Stimulated activated CD8-positive, alpha-beta memory T cell treated with anti-CD3 and anti-CD28 coated beads, Interleukin-12 subunit alpha, Interleukin-12 subunit beta, amount 100 ng/mL, for 4 hours (primary cell): ENCODE results near the gene BUB1.
"Not testable (repeated sequence)": the region's sequence is repeated elsewhere in the genome, so short reads cannot be mapped to it uniquely, and the experiment has no call there.

Experiments
- DNase-seq: peaks from one replicate; pipeline ENCODE4 v3.0.0-alpha.2; 2020; ENCODE audit warnings: low read depth

The BUB1 gene

GRCh38 chr2:110690083-110690965, 12.5 kb upstream of the BUB1 start:
- DNase-seq: no peak

- no peak for DNase-seq
These were observed 10.8 kb upstream of the BUB1 start for GRCh38 chr2:110688594-110689091.

GRCh38 chr2:110687775-110688484, 10.1 kb upstream of the BUB1 start:
- not testable (repeated sequence) for DNase-seq

- no peak for DNase-seq
These were observed 5.0 kb upstream of the BUB1 start for GRCh38 chr2:110682872-110683271.

GRCh38 chr2:110682267-110682666, 4.4 kb upstream of the BUB1 start:
- no peak for DNase-seq

GRCh38 chr2:110680709-110681108, 2.8 kb upstream of the BUB1 start:
- DNase-seq: no peak

GRCh38 chr2:110679865-110680264, 2.0 kb upstream of the BUB1 start:
- no peak for DNase-seq

- no peak for DNase-seq
These were observed 1.5 kb upstream of the BUB1 start for GRCh38 chr2:110679337-110679707.

GRCh38 chr2:110678457-110679336, 834 bp upstream of the BUB1 start:
- DNase-seq: no peak

GRCh38 chr2:110677080-110677479, 783 bp downstream of the BUB1 start:
- DNase-seq: no peak

GRCh38 chr2:110675679-110676078, 2.2 kb downstream of the BUB1 start:
- DNase-seq: no peak

- peak; percentile 32 for DNase-seq
These were observed 3.0 kb downstream of the BUB1 start for GRCh38 chr2:110674620-110675555.

GRCh38 chr2:110673201-110673600, 4.7 kb downstream of the BUB1 start:
- DNase-seq: no peak

- no peak for DNase-seq
These were observed 7.0 kb downstream of the BUB1 start for GRCh38 chr2:110670826-110671225.

GRCh38 chr2:110669079-110669478, 8.8 kb downstream of the BUB1 start:
- no peak for DNase-seq

GRCh38 chr2:110667071-110667470, 10.8 kb downstream of the BUB1 start:
- DNase-seq: no peak

GRCh38 chr2:110664135-110664534, 13.7 kb downstream of the BUB1 start:
- DNase-seq: no peak

- no peak for DNase-seq
These were observed 15.3 kb downstream of the BUB1 start for GRCh38 chr2:110662560-110662959.

GRCh38 chr2:110660558-110660957, 17.3 kb downstream of the BUB1 start:
- DNase-seq: no peak

- DNase-seq: no peak
These were observed 18.6 kb downstream of the BUB1 start for GRCh38 chr2:110659248-110659647.

GRCh38 chr2:110657724-110658305, 20.0 kb downstream of the BUB1 start:
- no peak for DNase-seq
